K562 (cell line): ENCODE results near the gene BPTF. TPM values are rescaled to one million over a fixed set of nuclear protein-coding genes. Genes with fewer than 3 reads are reported as not detected.

Experiments used
- BHLHE40 ChIP-seq: IDR thresholded peaks from 2 replicates; pipeline ENCODE4 v1.6.1; 2011; ENCODE audit warnings: low read length, improper control_type of control experiment
- CBFA2T3 ChIP-seq: fragments of 450-650 bp; IDR thresholded peaks from 2 replicates; pipeline ENCODE4 v1.6.1; 2017
- CHCHD3 ChIP-seq: fragments of 250-450 bp; sonication (Bioruptor Pico); IDR thresholded peaks from 2 replicates; pipeline ENCODE4 v2.1.2; 2022; ENCODE audit warnings: mild to moderate bottlenecking
- CREB1 ChIP-seq, 2 experiments: sonication (generic) in 1 of 2; formaldehyde crosslinking in 1 of 2; IDR thresholded peaks; 2 replicates each; pipeline versions ENCODE4 v1.6.1 to v1.8.0; 2012 to 2022; ENCODE audit warnings: inconsistent platforms in 1 of 2, mild to moderate bottlenecking in 1 of 2, missing genetic modification reagents in 1 of 2, moderate library complexity in 1 of 2
- DNMT1 ChIP-seq: fragments of 450-650 bp; IDR thresholded peaks from 2 replicates; pipeline ENCODE4 v1.6.1; 2016; ENCODE audit warnings: antibody characterized with exemption, mild to moderate bottlenecking
- ETV1 ChIP-seq: fragments of 450-650 bp; conservative IDR thresholded peaks from 2 replicates; pipeline ENCODE4 v1.6.1; 2016; ENCODE audit warnings: missing genetic modification characterization, control low read depth, low read depth, missing compliant biosample characterization
- FOXJ2 ChIP-seq: fragments of 200-800 bp; sonication (Bioruptor generic); IDR thresholded peaks from 2 replicates; pipeline ENCODE4 v1.6.1; 2016; ENCODE audit warnings: missing genetic modification characterization, missing compliant biosample characterization
- HINFP ChIP-seq: fragments of 450-650 bp; conservative IDR thresholded peaks from 2 replicates; pipeline ENCODE4 v1.6.1; 2016; ENCODE audit warnings: missing genetic modification characterization, low read depth, mild to moderate bottlenecking, control low read depth, missing compliant biosample characterization
- NCOA1 ChIP-seq: fragments of 450-650 bp; IDR thresholded peaks from 2 replicates; pipeline ENCODE4 v1.6.1; 2016; ENCODE audit warnings: low read depth
- NR2C1 ChIP-seq, 2 experiments: fragments of 450-650 bp; IDR thresholded peaks; 2 replicates each; pipeline ENCODE4 v1.6.1; 2017; ENCODE audit warnings: mild to moderate bottlenecking in 2 of 2, antibody characterized with exemption in 1 of 2, inconsistent platforms in 1 of 2, missing compliant biosample characterization in 1 of 2, missing genetic modification characterization in 1 of 2
- RFX1 ChIP-seq: fragments of 450-650 bp; IDR thresholded peaks from 2 replicates; pipeline ENCODE4 v1.6.1; 2016; ENCODE audit warnings: mild to moderate bottlenecking, moderate library complexity
- TAF1 ChIP-seq: IDR thresholded peaks from 2 replicates; pipeline ENCODE4 v1.6.1; 2011; ENCODE audit warnings: mild to moderate bottlenecking, low read length, moderate library complexity; ENCODE audit not compliant: insufficient read depth, control insufficient read depth, severe bottlenecking; ENCODE audit errors: extremely low read depth
- TCFL5 ChIP-seq: fragments of 250-450 bp; sonication (Bioruptor Pico); conservative IDR thresholded peaks from 2 replicates; pipeline ENCODE4 v1.6.1; 2021; ENCODE audit warnings: mild to moderate bottlenecking, moderate library complexity, matching md5 sums
- ZC3H8 ChIP-seq: fragments of 450-650 bp; IDR thresholded peaks from 2 replicates; pipeline ENCODE4 v1.6.1; 2017
- ZKSCAN1 ChIP-seq: fragments of 150-350 bp; IDR thresholded peaks from 2 replicates; pipeline ENCODE4 v1.6.1; 2016; ENCODE audit warnings: low read depth, low read length
- ZNF146 ChIP-seq: IDR thresholded peaks from one replicate; pipeline ENCODE4 v1.6.1; 2018; ENCODE audit warnings: missing compliant biosample characterization; ENCODE audit not compliant: unreplicated experiment
- ZNF253 ChIP-seq: fragments of 250-450 bp; sonication (Bioruptor Pico); conservative IDR thresholded peaks from 2 replicates; pipeline ENCODE4 v1.6.1; 2021; ENCODE audit warnings: mild to moderate bottlenecking
- ZNF445 ChIP-seq: fragments of 250-450 bp; sonication (Bioruptor Pico); IDR thresholded peaks from 2 replicates; pipeline ENCODE4 v1.4.0; 2020; ENCODE audit warnings: low read depth, mild to moderate bottlenecking, moderate library complexity
- ZNF79 ChIP-seq: fragments of 250-450 bp; sonication (Bioruptor Pico); IDR thresholded peaks from 2 replicates; pipeline ENCODE4 v1.4.0; 2020; ENCODE audit warnings: low read depth, mild to moderate bottlenecking, moderate library complexity
- polyA plus RNA-seq, 8 experiments: library from polyadenylated mRNA; depleted of rRNA in 4 of 8; stranded (reverse) in 5 of 8; unstranded in 3 of 8; fragments of >200 nt; fragmentation: Nextera tagmentation in 2 of 8; fragmentation: Illumina TruSeq in 1 of 8; extraction: Ambion mirVana in 2 of 8; extraction: Trizol in 1 of 8; gene quantifications; 2 replicates each; pipeline versions ENCODE4 v1.2.1 to v1.2.3, GENCODE V29; 2011 to 2014; ENCODE audit warnings: inconsistent platforms in 1 of 8, missing spikeins in 1 of 8
- total RNA-seq, 7 experiments: library from RNA; depleted of rRNA in 6 of 7; stranded (reverse); fragments of >200 nt in 6 of 7; fragmentation: Illumina TruSeq in 2 of 7; extraction: Trizol in 2 of 7; gene quantifications; 2 replicates each; pipeline versions ENCODE4 v1.2.1 to v1.2.3, GENCODE V29; 2011 to 2021; ENCODE audit warnings: low replicate concordance in 1 of 7
- TF ChIP-seq, protein P1 (sequence below): fragments of 450-650 bp; IDR thresholded peaks from 2 replicates; pipeline ENCODE4 v1.6.1; 2016; ENCODE audit warnings: low read depth, mild to moderate bottlenecking, moderate library complexity
- TF ChIP-seq, protein P2 (sequence below), 3 experiments: IDR thresholded peaks in 2 of 3; conservative IDR thresholded peaks in 1 of 3; 2 replicates each; pipeline ENCODE4 v1.5.1; 2011 to 2012; ENCODE audit warnings: low read length in 3 of 3, mild to moderate bottlenecking in 3 of 3, control low read depth in 2 of 3, improper control_type of control experiment in 1 of 3, inconsistent platforms in 1 of 3, low read depth in 1 of 3, mixed read lengths in 1 of 3, moderate library complexity in 1 of 3; ENCODE audit not compliant: insufficient read depth in 2 of 3
- TF ChIP-seq, protein P3 (sequence below): conservative IDR thresholded peaks from 2 replicates; pipeline ENCODE4 v1.6.1; 2011; ENCODE audit warnings: low read depth, mild to moderate bottlenecking, low read length; ENCODE audit not compliant: control insufficient read depth

The BPTF gene
- total and polyA plus RNA-seq, 9 of the 15 experiments (the other 6 are each of a cell fraction or from before 2014, with no cell fraction given) = 12.5 to 52.1 (median 26.9) TPM

DNA sequence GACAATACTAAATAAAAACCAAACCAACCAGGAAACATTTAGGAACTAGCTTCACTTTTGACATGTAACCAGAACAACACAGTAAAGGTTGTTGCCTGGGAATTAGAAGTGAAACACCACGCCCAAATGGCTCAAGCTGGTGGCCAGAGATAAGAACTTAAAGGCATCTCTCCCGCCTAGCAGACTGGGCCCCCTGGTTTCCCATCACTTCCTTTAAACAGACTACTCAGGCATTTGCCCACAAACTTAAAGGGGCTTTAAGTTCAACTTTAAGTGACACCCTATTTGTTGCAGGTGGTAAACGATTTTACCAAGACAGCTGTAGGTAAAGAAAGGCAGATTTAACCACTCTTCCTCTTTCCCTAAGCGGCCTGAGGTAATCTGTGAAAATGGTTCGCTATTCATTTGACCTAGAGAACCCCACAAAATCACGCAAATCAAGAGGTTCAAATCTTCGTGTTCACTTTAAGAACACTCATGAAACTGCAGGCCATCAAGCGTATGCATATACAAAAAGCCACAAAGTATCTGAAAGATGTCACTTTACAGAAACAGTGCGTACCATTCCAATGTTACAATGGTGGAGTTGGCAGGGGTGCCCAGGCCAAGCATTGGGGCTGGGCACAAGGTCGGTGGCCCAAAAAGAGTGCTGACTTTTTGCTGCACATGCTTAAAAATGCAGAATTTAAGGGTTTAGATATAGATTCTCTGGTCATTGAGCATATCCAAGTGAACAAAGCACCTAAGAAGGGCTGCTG is 40.8 kb upstream of the BPTF start (continued):
- TF ChIP-seq CREB1 (IDR thresholded peaks at IDR 0.05) (no peak; the same call in 1 of the 2 replicates), CREB1 (CRISPR knock-in tag; IDR thresholded peaks at IDR 0.05) (no peak), ZNF79 (CRISPR knock-in tag) (no peak), RFX1 (peak; percentile 85), ZNF146 (CRISPR knock-in tag) (no peak), CBFA2T3 (peak; percentile 93), NR2C1 (IDR thresholded peaks at IDR 0.05) (no peak), NR2C1 (tag; IDR thresholded peaks at IDR 0.05) (no peak), ZNF253 (CRISPR knock-in tag) (no peak), ZNF445 (CRISPR knock-in tag) (no peak), DNMT1 (no peak), TCFL5 (CRISPR knock-in tag) (no peak), ZKSCAN1 (no peak), FOXJ2 (tag) (peak; percentile 98), CHCHD3 (CRISPR knock-in tag) (no peak), ETV1 (tag) (no peak; the same call in 1 of the 2 replicates), TAF1 (peak; percentile 38), NCOA1 (peak; percentile 81), HINFP (tag) (no peak), ZC3H8 (no peak), BHLHE40 (peak; percentile 54)
- TF ChIP-seq, protein P1, sequence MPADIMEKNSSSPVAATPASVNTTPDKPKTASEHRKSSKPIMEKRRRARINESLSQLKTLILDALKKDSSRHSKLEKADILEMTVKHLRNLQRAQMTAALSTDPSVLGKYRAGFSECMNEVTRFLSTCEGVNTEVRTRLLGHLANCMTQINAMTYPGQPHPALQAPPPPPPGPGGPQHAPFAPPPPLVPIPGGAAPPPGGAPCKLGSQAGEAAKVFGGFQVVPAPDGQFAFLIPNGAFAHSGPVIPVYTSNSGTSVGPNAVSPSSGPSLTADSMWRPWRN = peak; percentile 47; the same call in 1 of the 2 replicates
- TF ChIP-seq, protein P2, sequence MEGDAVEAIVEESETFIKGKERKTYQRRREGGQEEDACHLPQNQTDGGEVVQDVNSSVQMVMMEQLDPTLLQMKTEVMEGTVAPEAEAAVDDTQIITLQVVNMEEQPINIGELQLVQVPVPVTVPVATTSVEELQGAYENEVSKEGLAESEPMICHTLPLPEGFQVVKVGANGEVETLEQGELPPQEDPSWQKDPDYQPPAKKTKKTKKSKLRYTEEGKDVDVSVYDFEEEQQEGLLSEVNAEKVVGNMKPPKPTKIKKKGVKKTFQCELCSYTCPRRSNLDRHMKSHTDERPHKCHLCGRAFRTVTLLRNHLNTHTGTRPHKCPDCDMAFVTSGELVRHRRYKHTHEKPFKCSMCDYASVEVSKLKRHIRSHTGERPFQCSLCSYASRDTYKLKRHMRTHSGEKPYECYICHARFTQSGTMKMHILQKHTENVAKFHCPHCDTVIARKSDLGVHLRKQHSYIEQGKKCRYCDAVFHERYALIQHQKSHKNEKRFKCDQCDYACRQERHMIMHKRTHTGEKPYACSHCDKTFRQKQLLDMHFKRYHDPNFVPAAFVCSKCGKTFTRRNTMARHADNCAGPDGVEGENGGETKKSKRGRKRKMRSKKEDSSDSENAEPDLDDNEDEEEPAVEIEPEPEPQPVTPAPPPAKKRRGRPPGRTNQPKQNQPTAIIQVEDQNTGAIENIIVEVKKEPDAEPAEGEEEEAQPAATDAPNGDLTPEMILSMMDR (IDR thresholded peaks at IDR 0.05 in 2 of 3, conservative IDR thresholded peaks at IDR 0.05 in 1 of 3; ENCODE audit: insufficient read depth in 2 of 3, low read depth in 1 of 3, low read length in 3 of 3) = no peak
- TF ChIP-seq, protein P3, sequence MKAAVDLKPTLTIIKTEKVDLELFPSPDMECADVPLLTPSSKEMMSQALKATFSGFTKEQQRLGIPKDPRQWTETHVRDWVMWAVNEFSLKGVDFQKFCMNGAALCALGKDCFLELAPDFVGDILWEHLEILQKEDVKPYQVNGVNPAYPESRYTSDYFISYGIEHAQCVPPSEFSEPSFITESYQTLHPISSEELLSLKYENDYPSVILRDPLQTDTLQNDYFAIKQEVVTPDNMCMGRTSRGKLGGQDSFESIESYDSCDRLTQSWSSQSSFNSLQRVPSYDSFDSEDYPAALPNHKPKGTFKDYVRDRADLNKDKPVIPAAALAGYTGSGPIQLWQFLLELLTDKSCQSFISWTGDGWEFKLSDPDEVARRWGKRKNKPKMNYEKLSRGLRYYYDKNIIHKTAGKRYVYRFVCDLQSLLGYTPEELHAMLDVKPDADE = no peak
